ENCODE data around the gene PTPRU. TPM values are rescaled to one million over a fixed set of nuclear protein-coding genes. Genes with fewer than 3 reads are reported as not detected.

Gene PTPRU
- total RNA-seq, 6 donors from 2014 or later: 44.5 to 87.2 (median 70.1) TPM

DNA sequence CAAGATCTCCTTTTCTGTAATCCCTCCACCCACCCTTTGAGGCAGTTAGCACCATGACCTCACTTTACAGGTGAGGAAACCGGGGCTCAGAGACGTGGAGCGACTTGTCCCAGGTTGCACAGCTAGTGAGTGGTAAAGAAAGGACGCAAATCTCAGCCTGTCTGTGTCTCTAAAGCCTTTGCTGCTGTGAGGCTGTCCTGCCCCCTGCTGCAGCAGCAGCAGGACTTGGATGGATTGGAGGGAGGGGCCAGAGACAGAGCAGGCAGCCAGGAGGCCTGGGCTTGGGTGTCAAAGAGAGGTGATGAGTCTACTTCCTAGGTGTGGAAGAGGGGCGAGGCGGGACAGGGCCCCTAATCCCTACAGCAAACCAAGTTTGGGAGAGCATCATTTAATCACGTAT lies 69.6 kb downstream of the PTPRU start:
- Histone ChIP-seq H3K9me3 (no peaks in the 10 kb centered on the region), H3K4me1 (no peaks in the 10 kb centered on the region), H3K27me3 (no peaks in the 10 kb centered on the region), H3K4me3 (no peak overlapping the region), H3K27ac (no peak overlapping the region), H3K36me3 (peaks cover 0 to 39% (median 7%) of the 10 kb centered on the region in 4 donors)
- DNase-seq (no peak), ATAC-seq (ENCODE audit: low FRiP score in 2 of 2) (no peak)
- TF ChIP-seq CTCF (IDR thresholded peaks at IDR 0.05) (no peak), EP300 (IDR thresholded peaks at IDR 0.05) (no peak), POLR2AphosphoS5 (IDR thresholded peaks at IDR 0.05) (no peak), POLR2A (IDR thresholded peaks at IDR 0.05) (no peak)
- WGBS, 2 donors: 78 to 84% methylated on average over 6 to 7 of the region's 7 CpGs

GRCh38 chr1:29306471-29307140 lies 70.3 kb downstream of the PTPRU start:
- Histone ChIP-seq H3K27ac (no peak overlapping the region), H3K9me3 (no peaks in the 10 kb centered on the region), H3K4me1 (no peaks in the 10 kb centered on the region), H3K27me3 (no peaks in the 10 kb centered on the region), H3K36me3 (peaks cover 0 to 41% (median 9%) of the 10 kb centered on the region in 4 donors), H3K4me3 (no peak overlapping the region)
- no peak for TF ChIP-seq POLR2A (IDR thresholded peaks at IDR 0.05)
- TF ChIP-seq CTCF (IDR thresholded peaks at IDR 0.05): no peak
- no peak for TF ChIP-seq EP300 (IDR thresholded peaks at IDR 0.05)
- no peak for TF ChIP-seq POLR2AphosphoS5 (IDR thresholded peaks at IDR 0.05)
- ATAC-seq (ENCODE audit: low FRiP score in 2 of 2) (no peak), DNase-seq (no peak)
- WGBS, 2 donors: 85 to 87% methylated on average over 8 to 10 of the region's 10 CpGs

GRCh38 chr1:29309075-29309474 lies 72.8 kb downstream of the PTPRU start:
- H3K4me1 ChIP-seq: no peaks in the 10 kb centered on the region
- no peaks in the 10 kb centered on the region for H3K27me3 ChIP-seq
- DNase-seq (no peak), ATAC-seq (ENCODE audit: low FRiP score in 2 of 2) (no peak)
- WGBS, 2 donors: 78 to 89% methylated on average over 5 to 6 of the region's 6 CpGs
- H3K27ac ChIP-seq: no peak overlapping the region
- peaks cover 0 to 37% (median 12%) of the 10 kb centered on the region in 4 donors for H3K36me3 ChIP-seq
- TF ChIP-seq POLR2A (IDR thresholded peaks at IDR 0.05) (no peak), CTCF (IDR thresholded peaks at IDR 0.05) (no peak), EP300 (IDR thresholded peaks at IDR 0.05) (no peak), POLR2AphosphoS5 (IDR thresholded peaks at IDR 0.05) (no peak)
- H3K9me3 ChIP-seq: no peaks in the 10 kb centered on the region
- H3K4me3 ChIP-seq: no peak overlapping the region

- no peak overlapping the region for H3K4me3 ChIP-seq
- no peaks in the 10 kb centered on the region for H3K9me3 ChIP-seq
- H3K36me3 ChIP-seq: peaks cover 0 to 32% (median 10%) of the 10 kb centered on the region in 4 donors
- 90 to 93% methylated on average over 5 of the region's 5 CpGs for WGBS, 2 donors
- H3K27me3 ChIP-seq: no peaks in the 10 kb centered on the region
- H3K4me1 ChIP-seq: no peaks in the 10 kb centered on the region
- DNase-seq: no peak
- no peak overlapping the region for H3K27ac ChIP-seq
- TF ChIP-seq CTCF (IDR thresholded peaks at IDR 0.05) (no peak), POLR2A (IDR thresholded peaks at IDR 0.05) (no peak), POLR2AphosphoS5 (IDR thresholded peaks at IDR 0.05) (no peak), EP300 (IDR thresholded peaks at IDR 0.05) (no peak)
- no peak for ATAC-seq (ENCODE audit: low FRiP score in 2 of 2)
Observed at GRCh38 chr1:29309621-29310020, 73.3 kb downstream of the PTPRU start.

Data from upper lobe of left lung (tissue), 6 donors.